ENCODE measurements around the gene AK6.
"Not testable (repeated sequence)": the region's sequence is repeated elsewhere in the genome, so short reads cannot be mapped to it uniquely, and the experiment has no call there.

AK6 gene

DNA sequence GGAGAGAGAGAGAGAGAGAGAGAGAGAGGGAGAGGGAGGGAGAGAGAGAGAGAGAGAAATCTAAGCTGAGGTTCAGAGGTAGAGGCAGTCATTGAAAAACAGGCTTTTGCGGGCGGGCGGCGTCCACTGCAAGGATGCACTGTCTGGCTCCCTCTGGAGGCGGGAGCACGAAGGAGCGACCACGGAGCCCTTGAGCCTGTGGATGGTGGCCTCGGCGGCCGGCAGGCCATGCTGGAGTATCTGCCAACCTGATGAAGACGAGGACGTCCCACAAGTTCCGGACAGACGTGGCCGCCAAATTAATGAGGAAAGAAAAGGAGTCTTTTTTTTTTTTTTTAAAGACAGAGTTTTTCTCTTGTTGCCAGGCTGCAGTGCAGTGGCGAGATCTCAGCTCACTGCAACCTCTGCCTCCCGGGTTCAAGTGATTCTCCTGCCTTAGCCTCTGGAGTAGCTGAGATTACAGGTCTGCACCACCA, 34.5 kb downstream of the AK6 start:
- DNase-seq = no peak

- not testable (repeated sequence) for DNase-seq
Observed at GRCh38 chr5:69333668-69334315, 35.5 kb downstream of the AK6 start.

DNA sequence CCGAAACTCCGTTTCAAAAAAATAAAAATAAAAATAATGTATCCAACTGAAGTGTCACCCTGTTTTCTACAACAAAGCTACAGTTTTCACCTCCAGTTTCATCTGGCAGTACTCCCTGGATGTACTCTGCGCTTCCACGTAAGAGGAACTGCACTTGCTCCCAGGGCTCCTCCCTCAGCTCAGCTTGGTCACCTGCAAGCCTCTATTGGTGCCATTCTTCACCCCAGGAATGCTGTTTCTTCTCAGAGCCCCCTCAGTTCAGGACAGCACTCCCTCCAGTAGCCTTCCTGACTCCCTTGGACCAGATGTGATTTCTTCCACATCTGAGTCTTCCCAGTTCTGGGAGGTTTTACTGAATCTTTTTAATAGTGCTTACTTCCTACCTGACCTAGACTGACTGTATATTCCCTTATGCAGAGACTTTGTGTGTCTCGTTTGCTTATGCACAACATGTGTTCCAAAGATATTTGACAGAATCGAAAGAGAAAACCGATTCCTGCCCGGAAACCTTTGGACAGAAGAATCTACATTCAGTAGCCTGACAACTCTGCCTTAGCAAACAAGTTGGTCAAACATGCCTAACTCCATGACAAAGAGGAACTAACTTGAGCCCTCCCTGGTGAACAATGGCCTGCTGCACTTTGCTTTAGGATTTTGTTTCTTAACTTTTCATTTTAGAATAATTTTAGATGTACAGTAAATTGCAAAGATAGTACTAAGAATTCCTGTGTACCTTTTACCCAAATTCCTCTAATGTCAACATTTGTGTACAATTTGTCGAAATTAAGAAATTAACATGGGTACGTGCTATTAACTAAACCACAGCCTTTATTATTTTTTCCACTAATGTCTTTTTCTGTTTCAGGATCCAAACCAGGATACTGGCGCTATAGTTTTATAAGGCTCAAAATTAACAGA, 37.5 kb downstream of the AK6 start:
- no peak for DNase-seq

DNA sequence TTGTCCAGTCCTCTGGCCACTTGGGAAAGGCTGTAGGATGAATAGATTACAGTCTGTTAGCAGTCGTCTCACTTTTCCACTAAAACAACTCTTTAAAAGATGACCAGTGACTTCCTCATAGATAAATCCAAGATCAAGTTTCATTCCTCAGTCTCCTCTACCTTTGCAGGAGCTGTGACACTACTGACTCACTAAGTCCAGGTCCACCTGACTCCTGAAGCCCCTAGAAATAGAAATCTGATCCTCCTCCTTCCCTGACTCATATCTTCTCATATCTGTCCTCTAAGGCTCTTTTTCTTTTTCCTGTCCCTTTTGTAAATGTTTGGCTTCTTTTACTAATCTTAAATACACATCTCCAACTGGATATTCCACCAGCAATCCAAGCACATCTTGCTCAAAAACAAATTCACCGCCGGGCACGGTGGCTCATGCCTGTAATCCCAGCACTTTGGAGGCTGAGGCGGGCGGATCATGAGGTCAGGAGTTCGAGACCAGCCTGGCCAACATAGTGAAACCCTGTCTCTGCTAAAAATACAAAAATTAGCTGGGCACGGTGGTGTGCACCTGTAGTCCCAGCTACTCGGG, 39.3 kb downstream of the AK6 start:
- no peak for DNase-seq

GRCh38 chr5:69326365-69326764, 43.0 kb downstream of the AK6 start:
- no peak for DNase-seq

DNA sequence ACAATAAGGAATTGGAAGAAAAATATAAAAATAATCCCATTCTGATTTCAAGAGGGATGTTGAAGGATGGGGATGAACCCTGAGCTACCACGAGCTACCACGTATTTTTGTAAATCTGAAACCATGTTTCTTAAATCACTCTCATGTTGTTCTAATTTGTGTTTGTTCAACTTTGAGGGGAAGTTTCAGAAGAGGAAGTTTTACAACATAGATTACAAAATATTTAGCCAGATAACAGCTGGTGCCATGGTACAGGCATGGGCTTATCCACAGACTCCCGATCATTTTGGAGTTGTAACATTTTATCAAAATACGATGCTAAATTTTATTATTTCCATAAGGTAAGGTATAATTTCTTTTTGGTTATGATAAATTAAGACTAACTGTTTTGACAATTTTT, 51.9 kb downstream of the AK6 start:
- DNase-seq = no peak

DNA sequence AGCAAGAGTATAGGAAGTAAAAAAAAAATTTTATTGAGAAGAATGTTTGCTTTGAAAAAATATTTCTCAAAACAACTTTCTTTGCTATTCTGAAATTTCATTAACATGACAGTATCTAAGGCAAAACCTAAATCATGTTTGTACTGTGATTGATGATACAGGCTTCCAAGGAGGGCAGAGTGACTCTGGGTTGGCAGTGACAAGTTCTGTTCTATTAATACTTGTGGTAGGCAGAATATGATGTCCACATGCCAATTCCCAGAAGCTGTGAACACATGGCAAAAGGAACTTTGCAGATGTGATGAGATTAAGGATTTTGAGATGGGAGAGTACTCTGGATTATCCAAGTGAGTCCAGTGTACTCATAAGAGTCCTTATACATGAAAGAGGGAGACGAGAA, 53.3 kb downstream of the AK6 start:
- DNase-seq = no peak

GRCh38 chr5:69313428-69313827, 55.9 kb downstream of the AK6 start:
- DNase-seq = no peak

- DNase-seq = no peak
Observed at GRCh38 chr5:69312459-69313160, 56.7 kb downstream of the AK6 start.

DNA sequence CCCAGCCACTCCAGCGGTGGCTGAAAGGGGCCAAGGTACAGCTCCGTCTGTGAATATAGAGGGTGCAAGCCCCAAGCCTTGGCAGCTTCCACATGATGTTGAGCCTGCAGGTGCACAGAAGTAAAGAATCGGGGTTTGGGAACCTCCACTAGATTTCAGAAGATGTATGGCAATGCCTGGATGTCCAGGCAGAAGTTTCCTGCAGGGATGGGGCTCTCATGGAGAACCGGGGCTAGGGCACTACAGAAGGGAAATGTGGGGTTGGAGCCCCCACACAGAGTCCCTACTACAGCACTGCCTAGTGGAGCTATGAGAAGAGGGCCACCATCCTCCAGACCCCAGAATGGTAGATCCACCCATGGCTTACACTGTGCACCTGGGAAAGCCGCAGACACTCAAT, 59.9 kb downstream of the AK6 start:
- no peak for DNase-seq

DNA sequence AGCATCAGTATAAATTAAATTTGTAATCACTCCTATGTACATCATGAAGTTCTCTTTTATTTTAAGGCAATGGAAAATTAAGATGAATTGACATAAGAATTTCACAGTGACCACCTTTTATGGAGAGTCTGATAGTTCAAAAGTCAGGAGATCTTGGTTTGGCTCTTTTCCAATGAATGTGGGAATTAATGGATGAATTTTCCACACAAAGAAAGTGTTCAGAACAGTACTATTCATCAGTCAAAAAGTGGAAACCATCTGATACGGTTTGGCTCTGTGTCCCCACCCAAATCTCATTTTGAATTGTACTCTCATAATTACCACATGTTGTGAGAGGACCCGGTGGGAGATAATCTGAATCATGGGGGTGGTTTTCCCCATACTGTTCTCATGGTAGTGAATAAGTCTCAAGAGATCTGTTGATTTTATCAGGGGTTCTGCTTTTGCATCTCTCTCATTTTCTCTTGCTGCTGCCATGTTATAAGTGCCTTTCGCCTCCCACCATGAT, 61.2 kb downstream of the AK6 start:
- DNase-seq = no peak

DNA sequence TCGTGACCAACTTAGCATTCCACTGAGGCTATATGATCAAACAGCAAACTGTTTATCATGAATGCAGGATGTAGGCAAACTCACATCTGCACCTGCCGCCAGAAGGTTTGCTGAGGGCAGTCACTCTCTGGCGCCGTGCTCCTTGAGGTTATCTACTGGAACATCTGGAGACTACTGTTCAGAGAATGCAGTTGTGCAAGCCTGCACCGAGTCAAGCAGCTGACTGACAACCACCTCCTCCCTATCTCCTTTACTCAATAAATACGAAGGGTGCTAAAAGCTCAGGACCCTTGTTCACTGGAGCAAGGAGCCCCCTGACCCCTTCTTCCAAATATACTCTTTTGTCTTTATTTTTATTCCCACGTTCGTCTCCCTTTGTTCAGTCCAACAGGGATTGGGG, 63.8 kb downstream of the AK6 start:
- no peak for DNase-seq
